OCI-LY7 (cell line): ENCODE measurements around the gene LHPP. TPM values are rescaled to one million over a fixed set of nuclear protein-coding genes. Genes with fewer than 3 reads are reported as not detected.

Experiments used
- BruUV-seq: library from RNA; stranded (reverse); fragments of 400-500 nt; replicated peaks from 2 replicates; lab custom pipeline; 2021; lab: Mats Ljungman, UMichigan
- CTCF ChIA-PET: fragments of 300-600 bp; sonication (Branson Sonifier 250); formaldehyde crosslinking; loops from one replicate; lab custom pipeline; 2022; ENCODE audit warnings: antibody characterized with exemption; ENCODE audit not compliant: unreplicated experiment; lab: Charles Lee
- POLR2A ChIA-PET: fragments of 300-600 bp; sonication (Branson Sonifier 250); formaldehyde crosslinking; loops from one replicate; lab custom pipeline; 2022; ENCODE audit warnings: antibody characterized with exemption; lab: Charles Lee
- DNase-seq: peaks from one replicate; pipeline ENCODE4 v3.0.0-alpha.2; 2015; ENCODE audit warnings: low spot score
- H2AFZ ChIP-seq: fragments of 200-600 bp; sonication (generic), shearing (Covaris generic); 2 replicates; pipeline ENCODE4 v1.6.1; 2014; ENCODE audit warnings: mild to moderate bottlenecking, antibody characterized with exemption, low read length, moderate library complexity
- H3K27ac ChIP-seq: fragments of 200-600 bp; sonication (generic); 2 replicates; pipeline ENCODE4 v1.5.1; 2014; ENCODE audit warnings: mixed run types, low read depth, mild to moderate bottlenecking, moderate library complexity, low read length, inconsistent platforms; ENCODE audit not compliant: poor library complexity, severe bottlenecking
- H3K36me3 ChIP-seq: fragments of 200-600 bp; sonication (generic); 2 replicates; pipeline ENCODE4 v1.6.1; 2014; ENCODE audit warnings: mild to moderate bottlenecking, antibody characterized with exemption, low read length, moderate library complexity, mixed read lengths; ENCODE audit not compliant: insufficient read depth
- H3K4me1 ChIP-seq: fragments of 200-600 bp; sonication (generic); 2 replicates; pipeline ENCODE4 v1.5.1; 2014; ENCODE audit warnings: mild to moderate bottlenecking, low read length; ENCODE audit not compliant: insufficient read depth, poor library complexity, severe bottlenecking
- H3K4me2 ChIP-seq: fragments of 200-600 bp; sonication (generic); 2 replicates; pipeline ENCODE4 v1.6.1; 2014; ENCODE audit warnings: mild to moderate bottlenecking, low read length
- H3K4me3 ChIP-seq: fragments of 200-600 bp; sonication (generic); 2 replicates; pipeline ENCODE4 v1.5.1; 2014; ENCODE audit warnings: mild to moderate bottlenecking, low read depth, low read length; ENCODE audit not compliant: poor library complexity, severe bottlenecking
- H3K79me2 ChIP-seq: fragments of 200-600 bp; sonication (generic); 2 replicates; pipeline ENCODE4 v1.6.1; 2016; ENCODE audit warnings: low read depth, mild to moderate bottlenecking, low read length, moderate library complexity, mixed read lengths; ENCODE audit not compliant: insufficient read depth
- H3K9me2 ChIP-seq: fragments of 200-600 bp; sonication (generic); 2 replicates; pipeline ENCODE4 v1.6.1; 2016; ENCODE audit warnings: mild to moderate bottlenecking, low read length, mixed read lengths; ENCODE audit not compliant: insufficient read depth
- H3K9me3 ChIP-seq: fragments of 200-600 bp; sonication (generic); 2 replicates; pipeline ENCODE4 v1.6.1; 2014; ENCODE audit warnings: mild to moderate bottlenecking, mixed run types, low read length, mixed read lengths
- H4K20me1 ChIP-seq: fragments of 200-600 bp; sonication (generic); 2 replicates; pipeline ENCODE4 v1.6.1; 2014; ENCODE audit warnings: mild to moderate bottlenecking, antibody characterized with exemption, low read length, moderate library complexity, mixed read lengths; ENCODE audit not compliant: insufficient read depth
- CTCF ChIP-seq: fragments of 200-600 bp; sonication (generic); conservative IDR thresholded peaks from 2 replicates; pipeline ENCODE4 v1.5.1; 2014; ENCODE audit warnings: mild to moderate bottlenecking, antibody characterized with exemption, low read length, moderate library complexity, mixed read lengths
- EZH2phosphoT487 ChIP-seq: fragments of 200-600 bp; sonication (generic); IDR thresholded peaks from 2 replicates; pipeline ENCODE4 v1.6.1; 2018; ENCODE audit warnings: low read depth, borderline replicate concordance, mild to moderate bottlenecking, mixed run types, antibody characterized with exemption, low read length, moderate library complexity, mixed read lengths
- intact Hi-C: fragments of 100-400 bp; cut with micrococcal nuclease; formaldehyde crosslinking; loops from one replicate; pipeline ENCODE4 v1.10.0; 2022; ENCODE audit not compliant: unreplicated experiment
- total RNA-seq, 2 experiments: library from RNA; depleted of rRNA in 1 of 2; stranded (reverse); fragments of >200 nt in 1 of 2; shearing (Covaris generic) in 1 of 2; gene quantifications; 2 replicates each; pipeline ENCODE4 v1.2.3, GENCODE V29; 2014 to 2022

LHPP gene
- total RNA-seq, 2 experiments from 2014 or later: 30.3 to 65.2 TPM

- H3K9me3 ChIP-seq: no peaks in the 10 kb centered on the region
- no peaks in the 10 kb centered on the region; the same call in 1 of the 2 replicates for H4K20me1 ChIP-seq
- intact Hi-C loops: no loop called here
- no peak overlapping the region for H3K4me2 ChIP-seq
- H2AFZ ChIP-seq: no peak overlapping the region
- no peak for DNase-seq
- H3K4me1 ChIP-seq: peaks cover 53% of the 10 kb centered on the region
- no peaks in the 10 kb centered on the region for H3K79me2 ChIP-seq
- BruUV-seq: no TSS peak
- no peaks in the 10 kb centered on the region for H3K9me2 ChIP-seq
- no peak for TF ChIP-seq CTCF
- no peak for TF ChIP-seq EZH2phosphoT487
- H3K4me3 ChIP-seq: no peak overlapping the region
- H3K27ac ChIP-seq: no peak overlapping the region
- peaks cover 26% of the 10 kb centered on the region; the same call in 1 of the 2 replicates for H3K36me3 ChIP-seq
- CTCF ChIA-PET: no interaction called here
- POLR2A ChIA-PET: no interaction called here
These were observed 153.6 kb downstream of the LHPP start for GRCh38 chr10:124615259-124615658.

GRCh38 chr10:124616040-124616835 is 154.6 kb downstream of the LHPP start:
- BruUV-seq: no TSS peak
- H3K9me3 ChIP-seq: no peaks in the 10 kb centered on the region
- H3K36me3 ChIP-seq: peaks cover 34% of the 10 kb centered on the region; the same call in 1 of the 2 replicates
- no peaks in the 10 kb centered on the region for H3K9me2 ChIP-seq
- no peak overlapping the region for H3K4me3 ChIP-seq
- no peaks in the 10 kb centered on the region; the same call in 1 of the 2 replicates for H4K20me1 ChIP-seq
- ChIA-PET POLR2A (no interaction called here), CTCF (no interaction called here)
- H3K4me2 ChIP-seq: no peak overlapping the region
- peaks cover 59% of the 10 kb centered on the region for H3K4me1 ChIP-seq
- no peaks in the 10 kb centered on the region for H3K79me2 ChIP-seq
- no peak overlapping the region for H3K27ac ChIP-seq
- DNase-seq: no peak
- no peak overlapping the region for H2AFZ ChIP-seq
- TF ChIP-seq EZH2phosphoT487 (no peak), CTCF (no peak)
- intact Hi-C loops: no loop called here

- Histone ChIP-seq H3K4me3 (no peak overlapping the region), H3K4me1 (peaks cover 57% of the 10 kb centered on the region), H2AFZ (no peak overlapping the region), H3K79me2 (no peaks in the 10 kb centered on the region), H4K20me1 (no peaks in the 10 kb centered on the region; the same call in 1 of the 2 replicates), H3K36me3 (peaks cover 36% of the 10 kb centered on the region; the same call in 1 of the 2 replicates), H3K4me2 (no peak overlapping the region), H3K9me3 (no peaks in the 10 kb centered on the region), H3K27ac (no peak overlapping the region), H3K9me2 (no peaks in the 10 kb centered on the region)
- BruUV-seq: no TSS peak
- DNase-seq: no peak
- ChIA-PET POLR2A (no interaction called here), CTCF (no interaction called here)
- TF ChIP-seq EZH2phosphoT487 (no peak), CTCF (no peak)
- intact Hi-C loops: no loop called here
These were observed 155.2 kb downstream of the LHPP start for GRCh38 chr10:124616836-124617130.
